OCI-LY1 (cell line): ENCODE measurements around the gene ZNF619.

Experiments used
- H2AFZ ChIP-seq: fragments of 200-600 bp; sonication (generic), shearing (Covaris generic); 2 replicates; pipeline ENCODE4 v1.6.0; 2014; ENCODE audit warnings: antibody characterized with exemption, mild to moderate bottlenecking, low read length
- H3F3A ChIP-seq: fragments of 200-600 bp; sonication (generic), shearing (Covaris generic); 2 replicates; pipeline ENCODE4 v1.6.0; 2014; ENCODE audit warnings: mild to moderate bottlenecking, antibody characterized with exemption, low read length, moderate library complexity; ENCODE audit not compliant: insufficient read depth
- H3K27ac ChIP-seq: fragments of 200-600 bp; sonication (generic); 2 replicates; pipeline ENCODE4 v1.5.1; 2014; ENCODE audit warnings: low read length, mixed run types, mild to moderate bottlenecking, low read depth; ENCODE audit not compliant: poor library complexity, severe bottlenecking
- H3K27me3 ChIP-seq: fragments of 200-600 bp; sonication (generic); 2 replicates; pipeline ENCODE4 v1.6.0; 2014; ENCODE audit warnings: antibody characterized with exemption, mild to moderate bottlenecking, low read length, moderate library complexity; ENCODE audit not compliant: insufficient read depth
- H3K36me3 ChIP-seq: fragments of 200-600 bp; sonication (generic); 2 replicates; pipeline ENCODE4 v1.6.1; 2014; ENCODE audit warnings: mild to moderate bottlenecking, antibody characterized with exemption, low read length, moderate library complexity, mixed read lengths; ENCODE audit not compliant: insufficient read depth
- H3K4me1 ChIP-seq: fragments of 200-600 bp; sonication (generic); 2 replicates; pipeline ENCODE4 v1.5.1; 2014; ENCODE audit warnings: mild to moderate bottlenecking, low read length, moderate library complexity; ENCODE audit not compliant: insufficient read depth, severe bottlenecking
- H3K4me2 ChIP-seq: fragments of 200-600 bp; sonication (generic), shearing (Covaris generic); 2 replicates; pipeline ENCODE4 v1.6.1; 2014; ENCODE audit warnings: low read length
- H3K4me3 ChIP-seq: fragments of 200-600 bp; sonication (generic); 2 replicates; pipeline ENCODE4 v1.5.1; 2014; ENCODE audit warnings: low read length, low read depth, mild to moderate bottlenecking, mixed read lengths; ENCODE audit not compliant: poor library complexity, severe bottlenecking
- H3K79me2 ChIP-seq: fragments of 200-600 bp; shearing (Covaris generic); 2 replicates; pipeline ENCODE4 v1.6.1; 2016; ENCODE audit warnings: mixed run types, low read length, mixed read lengths; ENCODE audit not compliant: insufficient read depth
- H3K9ac ChIP-seq: fragments of 200-600 bp; sonication (generic), shearing (Covaris generic); 2 replicates; pipeline ENCODE4 v1.6.1; 2014; ENCODE audit warnings: mild to moderate bottlenecking, low read length, mixed read lengths
- H3K9me2 ChIP-seq: fragments of 200-600 bp; sonication (generic), shearing (Covaris generic); 2 replicates; pipeline ENCODE4 v1.6.1; 2014; ENCODE audit warnings: low read depth, mild to moderate bottlenecking, low read length, mixed read lengths
- H3K9me3 ChIP-seq: fragments of 200-600 bp; shearing (Covaris generic); 2 replicates; pipeline ENCODE4 v1.6.1; 2014; ENCODE audit warnings: low read length, mixed read lengths
- H4K20me1 ChIP-seq: fragments of 200-600 bp; sonication (generic), shearing (Covaris generic); 2 replicates; pipeline ENCODE4 v1.6.0; 2016; ENCODE audit warnings: mild to moderate bottlenecking, low read length; ENCODE audit not compliant: insufficient read depth
- CTCF ChIP-seq: fragments of 200-600 bp; sonication (generic), shearing (Covaris generic); IDR thresholded peaks from 2 replicates; pipeline ENCODE4 v1.5.1; 2017; ENCODE audit warnings: mild to moderate bottlenecking, antibody characterized with exemption, low read length, moderate library complexity, mixed read lengths
- EZH2 ChIP-seq: fragments of 200-600 bp; sonication (generic), shearing (Covaris generic); IDR thresholded peaks from 2 replicates; pipeline ENCODE4 v1.8.0; 2017; ENCODE audit warnings: borderline replicate concordance, mixed run types, mild to moderate bottlenecking, antibody characterized with exemption, low read length, moderate library complexity, mixed read lengths

The ZNF619 gene

GRCh38 chr3:40523781-40524180 is 46.9 kb downstream of the ZNF619 start:
- no peak overlapping the region for H3K27ac ChIP-seq

GRCh38 chr3:40524222-40524567 is 47.3 kb downstream of the ZNF619 start:
- Histone ChIP-seq H3K9me2 (no peaks in the 10 kb centered on the region), H3K27ac (peak overlapping the region; percentile 34), H3K9ac (peak overlapping the region; percentile 99), H3K4me1 (peaks cover 24% of the 10 kb centered on the region), H4K20me1 (no peaks in the 10 kb centered on the region), H3K4me2 (peak overlapping the region; percentile 99), H3K79me2 (no peaks in the 10 kb centered on the region), H2AFZ (no peak overlapping the region), H3K9me3 (no peaks in the 10 kb centered on the region), H3K4me3 (peak overlapping the region; percentile 99), H3K27me3 (no peaks in the 10 kb centered on the region), H3F3A (no peaks in the 10 kb centered on the region), H3K36me3 (peaks cover 24% of the 10 kb centered on the region)
- no peak for TF ChIP-seq CTCF
- no peak for TF ChIP-seq EZH2

More at GRCh38 chr3:40523781-40524180, 46.9 kb downstream of the ZNF619 start:
- Histone ChIP-seq H3F3A (no peaks in the 10 kb centered on the region), H3K9ac (no peak overlapping the region; the same call in 1 of the 2 replicates), H2AFZ (no peak overlapping the region), H4K20me1 (no peaks in the 10 kb centered on the region), H3K36me3 (peaks cover 20% of the 10 kb centered on the region; the same call in 1 of the 2 replicates), H3K27me3 (no peaks in the 10 kb centered on the region), H3K4me2 (peak overlapping the region; percentile 99), H3K9me2 (no peaks in the 10 kb centered on the region), H3K79me2 (no peaks in the 10 kb centered on the region), H3K9me3 (no peaks in the 10 kb centered on the region), H3K4me1 (peaks cover 24% of the 10 kb centered on the region), H3K4me3 (peak overlapping the region; percentile 99)
- no peak for TF ChIP-seq EZH2
- no peak for TF ChIP-seq CTCF

GRCh38 chr3:40524568-40525285 is 47.8 kb downstream of the ZNF619 start, which contains the start of gene ZNF621:
Gene ZNF621, plus strand, starts transcription at chr3:40524960. Its CDS starts 881 bp downstream, at chr3:40525841.
- H3K4me2 ChIP-seq = peak within 1 kb of the TSS; percentile 99
- H3K4me3 ChIP-seq = peak within 1 kb of the TSS; percentile 99
- no peaks in the 10 kb centered on the region for H3F3A ChIP-seq
- H3K4me1 ChIP-seq = peaks cover 24% of the 10 kb centered on the region
- H3K27ac ChIP-seq = peak within 1 kb of the TSS; percentile 39
- TF ChIP-seq CTCF (no peak), EZH2 (no peak)
- H3K36me3 ChIP-seq = peaks cover 28% of the 10 kb centered on the region
- H4K20me1 ChIP-seq = no peaks in the 10 kb centered on the region
- H2AFZ ChIP-seq = peak within 1 kb of the TSS; percentile 97
- H3K79me2 ChIP-seq = no peaks in the 10 kb centered on the region
- H3K9me3 ChIP-seq = no peaks in the 10 kb centered on the region
- no peaks in the 10 kb centered on the region for H3K27me3 ChIP-seq
- H3K9ac ChIP-seq = peak within 1 kb of the TSS; percentile 99
- no peaks in the 10 kb centered on the region for H3K9me2 ChIP-seq
